GM21447 (cell line): ENCODE data around the gene C1QB.

Experiments used
- ATAC-seq: cut with Tn5 transposase; IDR thresholded peaks from one replicate; pipeline ENCODE4 v1.9.1; 2021; ENCODE audit not compliant: unreplicated experiment

C1QB gene

GRCh38 chr1:22633697-22634463, 19.2 kb upstream of the C1QB start:
- no peak for ATAC-seq

GRCh38 chr1:22635436-22635835, 17.6 kb upstream of the C1QB start:
- no peak for ATAC-seq

- no peak for ATAC-seq
Observed at GRCh38 chr1:22636353-22636752, 16.7 kb upstream of the C1QB start, which contains the start of gene C1QA. Gene C1QA (plus strand): TSS chr1:22636628. CDS start chr1:22637617, 989 bp downstream.

GRCh38 chr1:22636927-22637326, 16.1 kb upstream of the C1QB start:
- no peak for ATAC-seq

GRCh38 chr1:22637907-22638445, 15.1 kb upstream of the C1QB start:
- ATAC-seq, result no peak

- no peak for ATAC-seq
Observed at GRCh38 chr1:22638476-22639234, 14.4 kb upstream of the C1QB start.

- no peak for ATAC-seq
Observed at GRCh38 chr1:22639286-22639685, 13.8 kb upstream of the C1QB start.

- no peak for ATAC-seq
Observed at GRCh38 chr1:22641247-22641646, 11.8 kb upstream of the C1QB start.

- ATAC-seq, result no peak
Observed at GRCh38 chr1:22641906-22642636, 11.0 kb upstream of the C1QB start.

GRCh38 chr1:22643381-22643780, 9.7 kb upstream of the C1QB start, which contains the start of gene C1QC:
Gene C1QC (plus strand): TSS chr1:22643633. CDS start chr1:22644024, 391 bp downstream.
- no peak for ATAC-seq

GRCh38 chr1:22643928-22644327, 9.1 kb upstream of the C1QB start:
- ATAC-seq, result no peak

- no peak for ATAC-seq
Observed at GRCh38 chr1:22645931-22646330, 7.1 kb upstream of the C1QB start.

GRCh38 chr1:22646384-22646783, 6.7 kb upstream of the C1QB start:
- no peak for ATAC-seq

GRCh38 chr1:22650089-22650693, 2.8 kb upstream of the C1QB start:
- ATAC-seq, result no peak

- no peak for ATAC-seq
Observed at GRCh38 chr1:22651941-22652856, 837 bp upstream of the C1QB start.

- ATAC-seq, result no peak
Observed at GRCh38 chr1:22654692-22655091, 1.7 kb downstream of the C1QB start.

GRCh38 chr1:22658385-22659163, 5.5 kb downstream of the C1QB start:
- no peak for ATAC-seq

GRCh38 chr1:22660716-22661241, 7.7 kb downstream of the C1QB start:
- no peak for ATAC-seq

- no peak for ATAC-seq
Observed at GRCh38 chr1:22661880-22662279, 8.8 kb downstream of the C1QB start.
